ENCODE results near the gene SUPT20HL1.
"Not testable (repeated sequence)": the region's sequence is repeated elsewhere in the genome, so short reads cannot be mapped to it uniquely, and the experiment has no call there.

The SUPT20HL1 gene

DNA sequence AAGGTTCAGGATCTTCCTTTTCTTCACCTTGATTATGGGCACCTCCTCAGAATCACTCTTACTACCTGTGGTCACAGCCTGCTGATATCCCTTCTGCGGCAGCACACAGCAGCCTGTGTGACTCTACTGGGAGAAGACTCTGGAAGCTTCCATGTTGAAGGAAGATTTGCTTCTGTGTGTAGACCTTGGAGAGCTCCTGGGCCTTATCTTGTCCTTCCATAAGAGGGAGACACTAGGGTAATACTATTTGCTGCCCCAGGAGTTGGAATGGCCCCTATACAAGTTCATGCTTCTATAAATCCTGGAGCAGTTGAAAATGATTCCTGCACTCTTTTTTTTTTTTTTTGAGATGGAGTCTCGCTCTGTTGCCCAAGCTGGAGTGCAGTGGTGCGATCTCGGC is 10.2 kb upstream of the SUPT20HL1 start (continued):
- TF ChIP-seq, protein P1, sequence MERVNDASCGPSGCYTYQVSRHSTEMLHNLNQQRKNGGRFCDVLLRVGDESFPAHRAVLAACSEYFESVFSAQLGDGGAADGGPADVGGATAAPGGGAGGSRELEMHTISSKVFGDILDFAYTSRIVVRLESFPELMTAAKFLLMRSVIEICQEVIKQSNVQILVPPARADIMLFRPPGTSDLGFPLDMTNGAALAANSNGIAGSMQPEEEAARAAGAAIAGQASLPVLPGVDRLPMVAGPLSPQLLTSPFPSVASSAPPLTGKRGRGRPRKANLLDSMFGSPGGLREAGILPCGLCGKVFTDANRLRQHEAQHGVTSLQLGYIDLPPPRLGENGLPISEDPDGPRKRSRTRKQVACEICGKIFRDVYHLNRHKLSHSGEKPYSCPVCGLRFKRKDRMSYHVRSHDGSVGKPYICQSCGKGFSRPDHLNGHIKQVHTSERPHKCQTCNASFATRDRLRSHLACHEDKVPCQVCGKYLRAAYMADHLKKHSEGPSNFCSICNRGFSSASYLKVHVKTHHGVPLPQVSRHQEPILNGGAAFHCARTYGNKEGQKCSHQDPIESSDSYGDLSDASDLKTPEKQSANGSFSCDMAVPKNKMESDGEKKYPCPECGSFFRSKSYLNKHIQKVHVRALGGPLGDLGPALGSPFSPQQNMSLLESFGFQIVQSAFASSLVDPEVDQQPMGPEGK (CRISPR knock-in tag; IDR thresholded peaks at IDR 0.05; ENCODE audit: borderline replicate concordance) = no peak

DNA sequence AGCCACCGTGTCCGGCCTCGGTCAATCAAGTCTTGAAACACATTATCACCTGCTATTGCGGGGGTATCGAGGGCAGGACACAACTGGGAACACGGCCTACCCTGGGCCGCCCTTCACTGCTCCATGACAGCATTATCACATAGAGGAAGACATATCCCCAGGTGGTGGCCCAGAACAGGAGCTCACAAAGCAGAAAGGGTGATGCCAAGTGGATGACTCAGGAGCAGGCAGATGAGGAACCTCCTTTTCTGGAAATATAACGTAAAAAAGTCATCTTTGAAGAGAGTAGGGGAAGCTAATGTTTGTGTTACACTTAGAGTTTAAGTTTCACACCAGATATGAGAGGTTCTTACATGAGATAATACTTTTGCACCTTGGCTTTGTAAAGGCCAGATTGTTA is 5.3 kb upstream of the SUPT20HL1 start:
- TF ChIP-seq CSDC2 (CRISPR knock-in tag; IDR thresholded peaks at IDR 0.05) (no peak), SNAI2 (CRISPR knock-in tag; IDR thresholded peaks at IDR 0.05) (no peak), OSR1 (CRISPR knock-in tag; IDR thresholded peaks at IDR 0.05) (no peak), PPARA (CRISPR knock-in tag; IDR thresholded peaks at IDR 0.05; ENCODE audit: borderline replicate concordance) (no peak), ARNTL (CRISPR knock-in tag; IDR thresholded peaks at IDR 0.05; ENCODE audit: borderline replicate concordance, low read depth) (no peak), TCF4 (CRISPR knock-in tag; IDR thresholded peaks at IDR 0.05; ENCODE audit: borderline replicate concordance) (no peak)
- TF ChIP-seq, protein P2, sequence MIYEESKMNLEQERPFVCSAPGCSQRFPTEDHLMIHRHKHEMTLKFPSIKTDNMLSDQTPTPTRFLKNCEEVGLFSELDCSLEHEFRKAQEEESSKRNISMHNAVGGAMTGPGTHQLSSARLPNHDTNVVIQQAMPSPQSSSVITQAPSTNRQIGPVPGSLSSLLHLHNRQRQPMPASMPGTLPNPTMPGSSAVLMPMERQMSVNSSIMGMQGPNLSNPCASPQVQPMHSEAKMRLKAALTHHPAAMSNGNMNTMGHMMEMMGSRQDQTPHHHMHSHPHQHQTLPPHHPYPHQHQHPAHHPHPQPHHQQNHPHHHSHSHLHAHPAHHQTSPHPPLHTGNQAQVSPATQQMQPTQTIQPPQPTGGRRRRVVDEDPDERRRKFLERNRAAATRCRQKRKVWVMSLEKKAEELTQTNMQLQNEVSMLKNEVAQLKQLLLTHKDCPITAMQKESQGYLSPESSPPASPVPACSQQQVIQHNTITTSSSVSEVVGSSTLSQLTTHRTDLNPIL (CRISPR knock-in tag; IDR thresholded peaks at IDR 0.05; ENCODE audit: low read depth) = no peak
- no peak for ATAC-seq

DNA sequence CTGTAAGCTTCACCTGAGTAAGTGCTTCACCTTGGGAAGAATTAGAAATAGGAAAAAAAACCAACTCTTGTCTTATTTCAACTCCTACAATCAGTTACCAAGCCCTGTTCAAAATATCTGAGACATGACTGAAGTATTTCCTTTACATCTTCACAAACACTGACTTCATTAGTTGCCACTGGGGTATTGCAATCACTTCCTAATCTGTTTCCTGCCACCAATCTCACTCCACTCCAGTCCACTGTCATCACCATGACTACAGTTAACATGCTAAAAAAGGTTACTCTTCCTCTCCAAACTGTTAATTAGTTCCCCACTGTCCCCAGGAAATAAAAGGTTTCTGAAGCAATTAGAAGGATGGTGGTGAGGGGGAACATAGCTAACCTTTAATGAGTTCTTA is 3.3 kb upstream of the SUPT20HL1 start:
- TF ChIP-seq ARNTL (CRISPR knock-in tag; IDR thresholded peaks at IDR 0.05; ENCODE audit: borderline replicate concordance, low read depth) (no peak), ZNF565 (CRISPR knock-in tag; conservative IDR thresholded peaks at IDR 0.05; ENCODE audit: low read depth) (no peak), ZNF70 (CRISPR knock-in tag; IDR thresholded peaks at IDR 0.05) (no peak), ISL1 (CRISPR knock-in tag; IDR thresholded peaks at IDR 0.05) (no peak), ZNF8 (CRISPR knock-in tag; IDR thresholded peaks at IDR 0.05) (no peak), ESRRG (CRISPR knock-in tag; IDR thresholded peaks at IDR 0.05) (no peak), CSDC2 (CRISPR knock-in tag; IDR thresholded peaks at IDR 0.05) (no peak), ZC3H10 (CRISPR knock-in tag; IDR thresholded peaks at IDR 0.05) (no peak)
- TF ChIP-seq, protein P1 (CRISPR knock-in tag; IDR thresholded peaks at IDR 0.05; ENCODE audit: borderline replicate concordance) = no peak
- TF ChIP-seq, protein P2 (CRISPR knock-in tag; IDR thresholded peaks at IDR 0.05; ENCODE audit: low read depth) = no peak
- ATAC-seq = no peak

DNA sequence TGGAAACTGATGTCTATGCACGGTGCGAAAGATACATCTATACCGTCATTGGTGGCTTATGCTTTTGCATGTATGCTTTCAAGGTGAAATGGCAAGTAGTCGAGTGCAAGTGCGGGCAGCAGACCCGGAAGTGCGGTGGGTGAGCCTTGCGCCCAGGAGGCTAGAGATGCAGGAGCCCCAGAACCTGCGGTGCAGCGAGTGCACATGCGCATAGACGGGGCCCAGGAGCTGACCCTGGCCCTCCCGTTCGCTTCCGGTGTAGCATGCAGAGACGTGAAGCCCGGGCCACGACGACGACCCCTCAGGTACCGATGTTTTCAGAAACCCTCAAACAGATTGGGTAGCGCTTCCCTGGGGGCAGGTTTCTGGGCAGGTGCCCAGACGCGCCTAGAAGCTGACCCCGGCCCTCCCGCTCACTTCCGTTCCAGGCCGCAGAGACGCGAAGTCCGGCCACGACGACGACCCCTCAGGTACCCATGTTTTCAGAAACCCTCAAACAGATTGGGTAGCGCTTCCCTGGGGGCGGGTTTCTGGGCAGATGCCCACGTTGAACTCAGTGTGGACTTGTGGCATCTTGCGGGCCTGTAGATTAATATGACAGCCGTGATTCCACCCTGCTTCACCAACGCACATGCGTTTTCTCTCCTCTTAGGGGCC is 1.8 kb downstream of the SUPT20HL1 start:
- not testable (repeated sequence) for ATAC-seq

DNA sequence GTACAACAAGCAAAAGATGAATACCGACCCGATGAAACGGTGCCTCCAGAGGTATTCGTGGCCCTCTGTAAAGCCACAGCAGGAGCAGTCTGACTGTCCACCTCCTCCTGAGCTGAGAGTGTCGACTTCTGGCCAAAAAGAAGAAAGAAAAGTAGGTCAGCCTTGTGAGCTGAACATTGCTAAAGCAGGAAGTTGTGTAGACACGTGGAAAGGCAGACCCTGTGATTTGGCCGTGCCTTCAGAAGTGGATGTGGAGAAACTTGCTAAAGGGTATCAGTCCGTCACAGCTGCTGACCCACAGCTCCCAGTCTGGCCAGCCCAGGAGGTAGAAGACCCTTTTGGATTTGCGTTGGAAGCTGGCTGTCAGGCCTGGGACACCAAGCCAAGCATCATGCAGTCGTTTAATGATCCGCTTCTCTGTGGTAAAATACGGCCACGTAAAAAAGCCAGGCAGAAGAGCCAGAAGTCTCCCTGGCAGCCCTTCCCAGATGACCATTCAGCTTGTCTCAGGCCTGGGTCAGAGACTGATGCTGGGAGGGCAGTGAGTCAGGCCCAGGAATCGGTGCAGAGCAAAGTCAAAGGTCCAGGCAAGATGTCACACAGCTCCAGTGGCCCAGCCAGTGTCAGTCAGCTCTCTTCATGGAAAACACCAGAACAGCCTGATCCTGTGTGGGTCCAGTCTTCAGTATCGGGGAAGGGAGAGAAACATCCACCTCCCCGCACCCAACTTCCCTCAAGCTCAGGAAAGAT is 3.2 kb downstream of the SUPT20HL1 start:
- ATAC-seq = not testable (repeated sequence)

DNA sequence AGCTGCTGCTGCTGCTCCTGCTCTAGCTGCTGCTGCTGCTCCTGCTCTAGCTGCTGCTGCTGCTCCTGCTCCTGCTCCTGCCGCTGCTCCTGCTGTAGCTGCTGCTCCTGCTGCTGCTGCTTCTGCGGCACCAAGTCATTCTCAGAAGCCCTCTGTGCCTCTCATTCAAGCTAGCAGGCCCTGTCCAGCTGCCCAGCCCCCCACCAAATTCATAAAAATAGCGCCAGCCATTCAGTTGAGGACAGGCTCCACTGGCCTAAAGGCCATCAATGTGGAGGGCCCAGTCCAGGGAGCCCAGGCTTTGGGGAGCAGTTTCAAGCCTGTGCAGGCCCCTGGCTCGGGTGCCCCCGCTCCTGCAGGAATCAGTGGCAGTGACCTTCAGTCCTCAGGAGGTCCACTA is 3.9 kb downstream of the SUPT20HL1 start:
- no peak for ATAC-seq
- TF ChIP-seq CSDC2 (CRISPR knock-in tag; IDR thresholded peaks at IDR 0.05) (no peak), TCF4 (CRISPR knock-in tag; IDR thresholded peaks at IDR 0.05; ENCODE audit: borderline replicate concordance) (no peak), ZNF8 (CRISPR knock-in tag; IDR thresholded peaks at IDR 0.05) (no peak), ZFP30 (CRISPR knock-in tag; IDR thresholded peaks at IDR 0.05) (no peak), ZFP3 (CRISPR knock-in tag; IDR thresholded peaks at IDR 0.05) (no peak), ZNF70 (CRISPR knock-in tag; IDR thresholded peaks at IDR 0.05) (no peak)
- TF ChIP-seq, protein P3, sequence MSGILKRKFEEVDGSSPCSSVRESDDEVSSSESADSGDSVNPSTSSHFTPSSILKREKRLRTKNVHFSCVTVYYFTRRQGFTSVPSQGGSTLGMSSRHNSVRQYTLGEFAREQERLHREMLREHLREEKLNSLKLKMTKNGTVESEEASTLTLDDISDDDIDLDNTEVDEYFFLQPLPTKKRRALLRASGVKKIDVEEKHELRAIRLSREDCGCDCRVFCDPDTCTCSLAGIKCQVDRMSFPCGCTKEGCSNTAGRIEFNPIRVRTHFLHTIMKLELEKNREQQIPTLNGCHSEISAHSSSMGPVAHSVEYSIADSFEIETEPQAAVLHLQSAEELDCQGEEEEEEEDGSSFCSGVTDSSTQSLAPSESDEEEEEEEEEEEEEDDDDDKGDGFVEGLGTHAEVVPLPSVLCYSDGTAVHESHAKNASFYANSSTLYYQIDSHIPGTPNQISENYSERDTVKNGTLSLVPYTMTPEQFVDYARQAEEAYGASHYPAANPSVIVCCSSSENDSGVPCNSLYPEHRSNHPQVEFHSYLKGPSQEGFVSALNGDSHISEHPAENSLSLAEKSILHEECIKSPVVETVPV (CRISPR knock-in tag; IDR thresholded peaks at IDR 0.05) = no peak
